Esophagus muscularis mucosa (tissue), 4 donors: ENCODE results near the gene CHPF2. TPM values are rescaled to one million over a fixed set of nuclear protein-coding genes. Genes with fewer than 3 reads are reported as not detected.
A peak's percentile ranks its signal among the peaks of the same experiment; 100 is the strongest.

Experiments used
- DNase-seq: peaks from one replicate; pipeline ENCODE4 v3.0.0-alpha.2; 2017; ENCODE audit errors: extremely low spot score
- H3K27ac ChIP-seq, 4 donors: fragments of 200-600 bp; sonication (generic); replicated peaks in 1 of 4; 1 replicate in 3 of 4; 2 replicates in 1 of 4; pipeline ENCODE4 v1.5.1; 2016 to 2019; ENCODE audit warnings: mild to moderate bottlenecking in 1 of 4
- H3K27me3 ChIP-seq, 4 donors: fragments of 200-600 bp; sonication (generic); one replicate each; pipeline versions ENCODE4 v1.5.1 to v1.6.0; 2016 to 2019
- H3K36me3 ChIP-seq, 4 donors: fragments of 200-600 bp; sonication (generic); one replicate each; pipeline ENCODE4 v1.5.1; 2016 to 2019
- H3K4me1 ChIP-seq, 4 donors: fragments of 200-600 bp; sonication (generic); one replicate each; pipeline ENCODE4 v1.5.1; 2016 to 2019
- H3K4me3 ChIP-seq, 4 donors: fragments of 200-600 bp; sonication (generic); 1 replicate in 2 of 4; 2 replicates in 2 of 4; pipeline ENCODE4 v1.5.1; 2016 to 2019; ENCODE audit warnings: mild to moderate bottlenecking in 4 of 4, moderate library complexity in 1 of 4
- H3K9me3 ChIP-seq, 4 donors: fragments of 200-600 bp; sonication (generic); 1 replicate in 3 of 4; 2 replicates in 1 of 4; pipeline ENCODE4 v1.5.1; 2016 to 2019
- EP300 ChIP-seq: sonication (generic); formaldehyde crosslinking; IDR thresholded peaks from one replicate; pipeline ENCODE4 v1.6.1; 2017; ENCODE audit warnings: antibody characterized with exemption
- POLR2A ChIP-seq: fragments of 450-650 bp; IDR thresholded peaks from one replicate; pipeline ENCODE4 v1.6.1; 2017; ENCODE audit warnings: antibody characterized with exemption, moderate library complexity, mild to moderate bottlenecking, low read depth
- POLR2AphosphoS5 ChIP-seq, 2 donors: sonication (generic); formaldehyde crosslinking; IDR thresholded peaks; one replicate each; pipeline ENCODE4 v1.6.1; 2017; ENCODE audit warnings: antibody characterized with exemption in 2 of 2
- whole genome bisulfite sequencing: methylation state at CpG from one replicate; pipeline ENCODE4 v1.1.5; 2018; 5-methylcytosine and 5-hydroxymethylcytosine counted together
- intact Hi-C: fragments of 100-400 bp; cut with DNase I; formaldehyde crosslinking; loops from one replicate; pipeline ENCODE4 v1.15.1; 2023
- total RNA-seq, 4 donors: library from RNA; depleted of rRNA; stranded (reverse); fragments of >200 nt; gene quantifications; one replicate each; pipeline versions ENCODE4 v1.1.0 to v1.2.1, GENCODE V29; 2016
- TF ChIP-seq, protein P1 (sequence below), 3 experiments: fragments of 200-600 bp in 2 of 3; fragments of 450-650 bp in 1 of 3; sonication (generic) in 2 of 3; IDR thresholded peaks; one replicate each; pipeline ENCODE4 v1.5.1; 2017 to 2019; ENCODE audit warnings: antibody characterized with exemption in 3 of 3, mild to moderate bottlenecking in 2 of 3, moderate library complexity in 1 of 3

The CHPF2 gene
- total RNA-seq, 4 donors from 2014 or later = 23.7 to 39.4 (median 26.8) TPM

DNA sequence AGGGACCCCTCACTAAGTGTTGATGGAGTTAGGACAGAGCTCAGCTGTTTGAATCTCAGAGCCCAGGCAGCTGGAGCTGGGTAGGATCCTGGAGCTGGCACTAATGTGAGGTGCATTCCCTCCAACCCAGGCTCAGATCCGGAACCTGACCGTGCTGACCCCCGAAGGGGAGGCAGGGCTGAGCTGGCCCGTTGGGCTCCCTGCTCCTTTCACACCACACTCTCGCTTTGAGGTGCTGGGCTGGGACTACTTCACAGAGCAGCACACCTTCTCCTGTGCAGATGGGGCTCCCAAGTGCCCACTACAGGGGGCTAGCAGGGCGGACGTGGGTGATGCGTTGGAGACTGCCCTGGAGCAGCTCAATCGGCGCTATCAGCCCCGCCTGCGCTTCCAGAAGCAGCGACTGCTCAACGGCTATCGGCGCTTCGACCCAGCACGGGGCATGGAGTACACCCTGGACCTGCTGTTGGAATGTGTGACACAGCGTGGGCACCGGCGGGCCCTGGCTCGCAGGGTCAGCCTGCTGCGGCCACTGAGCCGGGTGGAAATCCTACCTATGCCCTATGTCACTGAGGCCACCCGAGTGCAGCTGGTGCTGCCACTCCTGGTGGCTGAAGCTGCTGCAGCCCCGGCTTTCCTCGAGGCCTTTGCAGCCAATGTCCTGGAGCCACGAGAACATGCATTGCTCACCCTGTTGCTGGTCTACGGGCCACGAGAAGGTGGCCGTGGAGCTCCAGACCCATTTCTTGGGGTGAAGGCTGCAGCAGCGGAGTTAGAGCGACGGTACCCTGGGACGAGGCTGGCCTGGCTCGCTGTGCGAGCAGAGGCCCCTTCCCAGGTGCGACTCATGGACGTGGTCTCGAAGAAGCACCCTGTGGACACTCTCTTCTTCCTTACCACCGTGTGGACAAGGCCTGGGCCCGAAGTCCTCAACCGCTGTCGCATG is 5.2 kb downstream of the CHPF2 start:
- DNase-seq = no peak
- Histone ChIP-seq H3K4me3 (no peak overlapping the region), H3K9me3 (no peaks in the 10 kb centered on the region), H3K27me3 (no peaks in the 10 kb centered on the region), H3K27ac (no peak overlapping the region), H3K36me3 (peaks cover 17 to 80% (median 76%) of the 10 kb centered on the region in 4 donors), H3K4me1 (peaks cover 16 to 35% (median 21%) of the 10 kb centered on the region in 4 donors)
- 88% methylated on average over 39 of the region's 44 CpGs for WGBS
- intact Hi-C loops = no loop called here
- TF ChIP-seq POLR2A (no peak), POLR2AphosphoS5 (IDR thresholded peaks at IDR 0.05) (no peak), EP300 (no peak)
- TF ChIP-seq, protein P1, sequence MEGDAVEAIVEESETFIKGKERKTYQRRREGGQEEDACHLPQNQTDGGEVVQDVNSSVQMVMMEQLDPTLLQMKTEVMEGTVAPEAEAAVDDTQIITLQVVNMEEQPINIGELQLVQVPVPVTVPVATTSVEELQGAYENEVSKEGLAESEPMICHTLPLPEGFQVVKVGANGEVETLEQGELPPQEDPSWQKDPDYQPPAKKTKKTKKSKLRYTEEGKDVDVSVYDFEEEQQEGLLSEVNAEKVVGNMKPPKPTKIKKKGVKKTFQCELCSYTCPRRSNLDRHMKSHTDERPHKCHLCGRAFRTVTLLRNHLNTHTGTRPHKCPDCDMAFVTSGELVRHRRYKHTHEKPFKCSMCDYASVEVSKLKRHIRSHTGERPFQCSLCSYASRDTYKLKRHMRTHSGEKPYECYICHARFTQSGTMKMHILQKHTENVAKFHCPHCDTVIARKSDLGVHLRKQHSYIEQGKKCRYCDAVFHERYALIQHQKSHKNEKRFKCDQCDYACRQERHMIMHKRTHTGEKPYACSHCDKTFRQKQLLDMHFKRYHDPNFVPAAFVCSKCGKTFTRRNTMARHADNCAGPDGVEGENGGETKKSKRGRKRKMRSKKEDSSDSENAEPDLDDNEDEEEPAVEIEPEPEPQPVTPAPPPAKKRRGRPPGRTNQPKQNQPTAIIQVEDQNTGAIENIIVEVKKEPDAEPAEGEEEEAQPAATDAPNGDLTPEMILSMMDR (IDR thresholded peaks at IDR 0.05) = no peak

DNA sequence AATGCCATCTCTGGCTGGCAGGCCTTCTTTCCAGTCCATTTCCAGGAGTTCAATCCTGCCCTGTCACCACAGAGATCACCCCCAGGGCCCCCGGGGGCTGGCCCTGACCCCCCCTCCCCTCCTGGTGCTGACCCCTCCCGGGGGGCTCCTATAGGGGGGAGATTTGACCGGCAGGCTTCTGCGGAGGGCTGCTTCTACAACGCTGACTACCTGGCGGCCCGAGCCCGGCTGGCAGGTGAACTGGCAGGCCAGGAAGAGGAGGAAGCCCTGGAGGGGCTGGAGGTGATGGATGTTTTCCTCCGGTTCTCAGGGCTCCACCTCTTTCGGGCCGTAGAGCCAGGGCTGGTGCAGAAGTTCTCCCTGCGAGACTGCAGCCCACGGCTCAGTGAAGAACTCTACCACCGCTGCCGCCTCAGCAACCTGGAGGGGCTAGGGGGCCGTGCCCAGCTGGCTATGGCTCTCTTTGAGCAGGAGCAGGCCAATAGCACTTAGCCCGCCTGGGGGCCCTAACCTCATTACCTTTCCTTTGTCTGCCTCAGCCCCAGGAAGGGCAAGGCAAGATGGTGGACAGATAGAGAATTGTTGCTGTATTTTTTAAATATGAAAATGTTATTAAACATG is 6.0 kb downstream of the CHPF2 start:
- intact Hi-C loops = no loop called here
- Histone ChIP-seq H3K9me3 (no peaks in the 10 kb centered on the region), H3K4me1 (peaks cover 15 to 35% (median 19%) of the 10 kb centered on the region in 4 donors), H3K4me3 (no peak overlapping the region), H3K36me3 (peaks cover 17 to 83% (median 78%) of the 10 kb centered on the region in 4 donors), H3K27me3 (no peaks in the 10 kb centered on the region), H3K27ac (no peak overlapping the region)
- WGBS = 69% methylated on average over 7 of the region's 17 CpGs
- TF ChIP-seq, protein P1 (IDR thresholded peaks at IDR 0.05) = no peak
- TF ChIP-seq POLR2A = no peak
- no peak for TF ChIP-seq POLR2AphosphoS5 (IDR thresholded peaks at IDR 0.05)
- no peak for TF ChIP-seq EP300
- no peak for DNase-seq

DNA sequence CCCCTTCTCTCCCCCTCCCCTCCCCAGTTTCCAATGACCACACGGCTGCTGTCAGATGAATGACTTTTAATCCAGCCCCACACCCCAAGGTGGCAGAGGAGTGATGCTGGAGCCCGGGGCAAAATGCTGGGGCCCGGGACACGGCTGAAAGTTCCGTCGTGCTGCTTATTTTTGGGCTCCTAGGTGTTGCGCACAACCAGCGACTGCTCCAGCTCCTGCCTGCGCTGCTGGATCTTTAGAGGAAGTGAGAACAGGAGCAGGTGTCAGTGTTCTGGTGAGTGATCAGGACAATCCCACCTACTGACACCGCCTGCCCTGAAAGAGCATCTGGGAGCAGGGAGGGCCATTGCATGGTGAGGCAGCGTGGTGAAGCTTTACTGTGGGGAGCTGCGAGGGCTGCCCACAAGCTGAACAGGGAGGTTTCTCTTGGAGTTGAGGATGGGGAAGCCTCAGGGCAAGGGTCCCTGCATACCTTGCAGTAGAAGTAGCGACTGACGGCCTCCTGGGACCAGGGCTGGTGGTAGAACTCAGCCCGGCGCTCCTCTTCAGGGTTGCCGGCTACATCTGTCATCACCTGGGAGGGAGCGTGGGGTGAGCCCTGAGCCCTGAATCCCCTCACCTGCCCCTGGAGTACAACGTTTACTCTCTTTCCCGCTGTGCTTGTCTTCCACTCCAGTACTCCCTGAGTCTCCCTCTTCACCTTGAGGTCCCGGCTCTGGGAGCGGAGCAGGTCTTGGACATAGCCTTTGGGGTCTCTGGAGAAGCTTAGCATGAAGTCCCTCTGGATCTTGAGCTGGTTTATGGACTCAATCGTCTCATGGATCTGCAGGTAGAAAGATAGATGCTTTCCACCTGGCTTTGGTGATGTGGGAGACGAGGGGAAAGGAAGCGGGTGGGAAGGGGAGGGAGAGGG is 6.9 kb downstream of the CHPF2 start:
- Histone ChIP-seq H3K4me3 (no peak overlapping the region), H3K9me3 (no peaks in the 10 kb centered on the region), H3K27ac (no peak overlapping the region), H3K36me3 (peaks cover 17 to 83% (median 78%) of the 10 kb centered on the region in 4 donors), H3K4me1 (peaks cover 15 to 35% (median 19%) of the 10 kb centered on the region in 4 donors), H3K27me3 (no peaks in the 10 kb centered on the region)
- WGBS = 84% methylated on average over 25 of the region's 25 CpGs
- TF ChIP-seq EP300 (no peak), POLR2A (no peak), POLR2AphosphoS5 (IDR thresholded peaks at IDR 0.05) (no peak)
- TF ChIP-seq, protein P1 (IDR thresholded peaks at IDR 0.05) = no peak
- DNase-seq = no peak
- intact Hi-C loops = no loop called here

DNA sequence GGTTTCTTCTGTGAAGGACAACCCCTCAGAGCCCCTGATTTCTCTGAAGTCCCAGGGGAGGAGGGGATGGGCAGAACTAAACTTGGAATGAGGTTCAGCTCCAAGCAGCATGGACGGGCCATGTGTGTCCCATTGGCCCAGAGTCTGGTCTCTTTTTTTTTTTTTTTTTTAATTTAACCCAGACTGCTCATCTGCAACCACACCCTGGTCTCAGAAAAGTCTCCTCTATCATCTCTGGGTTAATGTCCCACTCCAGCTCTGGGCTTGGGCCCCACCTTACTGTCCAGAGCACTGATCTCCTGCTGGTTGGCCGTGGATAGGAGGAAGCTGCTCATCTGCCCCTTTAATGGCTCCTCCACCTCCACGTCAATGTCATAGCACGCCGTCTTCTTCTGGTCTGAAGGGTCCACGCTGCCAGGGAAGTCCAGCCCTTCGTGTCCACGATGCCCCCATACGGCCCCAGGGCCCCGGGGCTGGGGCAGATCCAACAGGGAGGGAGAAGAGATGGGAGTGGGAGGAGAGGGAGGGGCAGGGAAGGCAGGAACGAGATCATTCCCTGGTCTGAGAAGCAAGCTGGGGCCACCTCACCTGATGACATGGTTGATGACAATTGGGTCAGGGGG is 7.7 kb downstream of the CHPF2 start:
- peak overlapping the region in 1 of 4 donors; percentile 15 for H3K27ac ChIP-seq
- H3K36me3 ChIP-seq = peaks cover 17 to 78% (median 73%) of the 10 kb centered on the region in 4 donors
- H3K4me1 ChIP-seq = peaks cover 21 to 39% (median 23%) of the 10 kb centered on the region in 4 donors
- peaks cover 0 to 4% (median 0%) of the 10 kb centered on the region in 4 donors for H3K27me3 ChIP-seq
- no peak overlapping the region for H3K4me3 ChIP-seq
- intact Hi-C loops = loop anchor here (10.0 kb wide), 1 partner anchor 115 kb away; no protein-coding TSS in a partner anchor
- no peaks in the 10 kb centered on the region for H3K9me3 ChIP-seq
- WGBS = 64% methylated on average over 11 of the region's 11 CpGs
- no peak for DNase-seq
- TF ChIP-seq, protein P1 (IDR thresholded peaks at IDR 0.05) = no peak
- TF ChIP-seq EP300 = no peak
